ENCODE results near the gene HES1.

GRCh38 chr3:194100856-194101390 lies 35.0 kb upstream of the HES1 start:
- TF ChIP-seq CTCF (IDR thresholded peaks at IDR 0.05) (no peak), EZH2 (IDR thresholded peaks at IDR 0.05) (no peak)

All from neural progenitor cell (in vitro differentiated cells).